ENCODE data around the gene PLD4.

PLD4 gene

DNA sequence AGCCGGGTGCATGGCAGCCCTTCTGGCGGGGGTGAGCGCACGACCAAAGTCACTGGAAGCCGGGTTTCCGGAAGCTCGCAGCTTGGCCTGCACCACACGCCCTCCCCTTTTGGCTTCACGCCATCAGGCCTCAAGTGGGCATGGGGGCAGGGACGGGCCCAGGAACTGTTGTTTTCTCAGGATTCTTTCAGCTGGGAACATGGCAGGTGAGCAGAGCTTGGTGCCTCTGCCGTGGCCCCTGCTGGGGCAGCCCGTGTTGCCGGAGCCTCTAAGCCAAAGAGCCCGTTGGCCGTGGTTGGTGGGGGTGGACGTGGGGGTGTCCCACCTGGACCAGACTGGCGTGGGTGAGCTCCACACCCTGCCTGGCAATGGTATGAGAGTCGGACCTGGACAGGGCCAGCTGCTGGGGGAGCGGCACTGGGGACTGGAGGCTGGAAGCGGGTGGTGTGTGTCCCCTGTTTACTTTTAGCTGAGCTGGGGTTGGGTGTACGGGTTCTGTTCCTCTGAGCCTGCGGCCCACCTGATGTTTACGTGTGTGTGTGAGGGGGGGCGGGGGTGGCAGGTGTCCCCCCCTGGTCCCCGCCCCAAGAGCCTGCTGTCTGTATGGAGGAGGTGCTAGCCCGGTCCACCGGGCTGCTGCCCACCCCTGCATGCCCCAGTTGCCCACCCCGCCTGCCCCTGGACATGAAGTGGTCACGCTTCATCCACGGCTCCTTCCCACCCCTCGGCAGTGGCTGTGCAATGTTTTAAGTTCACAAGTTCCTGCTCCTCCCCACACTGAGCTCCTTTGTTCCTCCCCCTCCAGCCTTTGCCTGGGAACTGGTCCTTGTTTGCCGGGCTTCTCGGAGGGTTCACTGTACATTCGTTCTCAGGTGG lies 28.7 kb upstream of the PLD4 start:
- CTCF ChIA-PET, result interaction anchor here (0.6 to 1.2 kb wide), 6 partner anchors 12 to 473 kb away, joined by 3 to 5 read pairs (median 3); no protein-coding TSS in a partner anchor
- POLR2A ChIA-PET, result no interaction called here
- TF ChIP-seq ARNT (IDR thresholded peaks at IDR 0.05) (no peak), FOXA1 (IDR thresholded peaks at IDR 0.05) (no peak), FOXK2 (IDR thresholded peaks at IDR 0.05) (no peak), PKNOX1 (IDR thresholded peaks at IDR 0.05) (no peak), ELF4 (IDR thresholded peaks at IDR 0.05) (no peak), CTBP1 (IDR thresholded peaks at IDR 0.05; ENCODE audit: borderline replicate concordance) (no peak), NFRKB (IDR thresholded peaks at IDR 0.05) (no peak), LEF1 (IDR thresholded peaks at IDR 0.05; ENCODE audit: borderline replicate concordance) (no peak), FOXM1 (IDR thresholded peaks at IDR 0.05; ENCODE audit: borderline replicate concordance) (no peak), L3MBTL2 (conservative IDR thresholded peaks at IDR 0.05) (no peak), SP1 (IDR thresholded peaks at IDR 0.05) (no peak), TARDBP (IDR thresholded peaks at IDR 0.05) (no peak), ZNF384 (IDR thresholded peaks at IDR 0.05) (no peak), HDGF (IDR thresholded peaks at IDR 0.05; ENCODE audit: borderline replicate concordance) (no peak), BHLHE40 (IDR thresholded peaks at IDR 0.05; ENCODE audit: borderline replicate concordance) (no peak), SUZ12 (IDR thresholded peaks at IDR 0.05) (no peak)
- no peak for DNase-seq (ENCODE audit: extremely low spot score)

GRCh38 chr14:104897330-104898194 lies 27.1 kb upstream of the PLD4 start:
- ChIA-PET CTCF (interaction anchor here (0.7 kb wide), 1 partner anchor 21 kb away, joined by 3 read pairs; no protein-coding TSS in a partner anchor), POLR2A (no interaction called here)
- no peak for TF ChIP-seq PKNOX1 (IDR thresholded peaks at IDR 0.05)
- no peak for TF ChIP-seq SP1 (IDR thresholded peaks at IDR 0.05)
- no peak for TF ChIP-seq ZNF384 (IDR thresholded peaks at IDR 0.05)
- TF ChIP-seq BHLHE40 (IDR thresholded peaks at IDR 0.05; ENCODE audit: borderline replicate concordance), result no peak
- no peak for TF ChIP-seq FOXK2 (IDR thresholded peaks at IDR 0.05)
- no peak for TF ChIP-seq SUZ12 (IDR thresholded peaks at IDR 0.05)
- TF ChIP-seq ARNT (IDR thresholded peaks at IDR 0.05), result no peak
- TF ChIP-seq FOXM1 (IDR thresholded peaks at IDR 0.05; ENCODE audit: borderline replicate concordance), result no peak
- TF ChIP-seq ELF4 (IDR thresholded peaks at IDR 0.05), result no peak
- no peak for TF ChIP-seq TARDBP (IDR thresholded peaks at IDR 0.05)
- no peak for TF ChIP-seq HDGF (IDR thresholded peaks at IDR 0.05; ENCODE audit: borderline replicate concordance)
- no peak for DNase-seq (ENCODE audit: extremely low spot score)

DNA sequence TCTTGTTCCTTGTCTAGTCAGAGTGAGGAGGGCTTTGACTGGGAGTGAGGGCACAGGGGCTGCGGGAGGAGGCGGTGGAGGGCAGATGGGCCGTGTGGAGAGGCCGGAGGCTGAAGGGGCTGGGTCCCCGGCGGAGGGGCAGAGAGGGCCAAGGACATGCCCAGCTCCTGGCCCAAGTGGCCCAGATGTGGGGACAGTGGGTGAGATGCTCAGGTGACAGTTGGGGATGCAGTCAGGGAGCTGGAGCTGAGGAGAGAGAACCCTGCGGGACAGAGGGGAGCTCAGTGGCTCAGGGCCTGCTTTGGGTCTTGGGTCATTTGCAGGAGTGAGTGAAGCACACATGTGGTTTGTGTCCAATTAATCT lies 26.5 kb upstream of the PLD4 start:
- CTCF ChIA-PET, result no interaction called here
- POLR2A ChIA-PET, result no interaction called here
- TF ChIP-seq PKNOX1 (IDR thresholded peaks at IDR 0.05) (no peak), SUZ12 (IDR thresholded peaks at IDR 0.05) (no peak), ELF4 (IDR thresholded peaks at IDR 0.05) (no peak), FOXA1 (IDR thresholded peaks at IDR 0.05) (no peak), LEF1 (IDR thresholded peaks at IDR 0.05; ENCODE audit: borderline replicate concordance) (no peak), SP1 (IDR thresholded peaks at IDR 0.05) (no peak), HDGF (IDR thresholded peaks at IDR 0.05; ENCODE audit: borderline replicate concordance) (no peak), CTBP1 (IDR thresholded peaks at IDR 0.05; ENCODE audit: borderline replicate concordance) (no peak), ARNT (IDR thresholded peaks at IDR 0.05) (no peak)
- no peak for DNase-seq (ENCODE audit: extremely low spot score)

DNA sequence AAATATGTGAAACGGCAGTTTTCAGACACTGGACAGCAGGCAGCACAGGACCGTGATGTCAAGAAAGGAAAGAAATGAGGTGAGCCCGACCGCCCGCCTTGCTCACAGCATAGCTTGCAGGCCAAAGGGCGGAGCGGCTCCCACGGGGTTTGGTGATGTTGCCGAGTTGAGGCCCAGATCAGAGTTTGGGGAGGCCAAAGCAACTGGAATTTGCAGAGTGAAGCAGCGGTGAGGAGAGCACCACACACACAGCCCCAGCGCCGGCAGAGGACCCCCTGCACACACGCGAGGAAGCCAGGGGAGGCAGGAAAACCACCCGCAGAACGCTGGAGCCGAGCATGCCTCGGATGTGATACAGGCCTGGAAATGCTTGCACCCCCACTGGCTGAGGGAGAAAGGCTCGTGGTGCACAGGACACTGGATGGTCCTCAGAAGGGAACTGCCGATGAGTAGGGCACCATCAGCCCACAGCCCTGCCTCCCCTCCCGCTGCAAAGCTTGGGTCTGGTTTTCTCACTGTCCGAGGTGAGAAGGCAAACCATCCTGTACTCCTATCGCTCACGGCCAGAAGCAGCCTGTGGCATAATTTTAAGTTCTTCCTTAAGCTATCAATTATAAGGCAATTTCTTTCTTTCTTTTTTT lies 25.7 kb upstream of the PLD4 start:
- ChIA-PET POLR2A (no interaction called here), CTCF (interaction anchor here (1.2 kb wide), 1 partner anchor 10 kb away, joined by 3 read pairs; no protein-coding TSS in a partner anchor)
- no peak for DNase-seq (ENCODE audit: extremely low spot score)
- TF ChIP-seq NFRKB (IDR thresholded peaks at IDR 0.05) (no peak), SUZ12 (IDR thresholded peaks at IDR 0.05) (no peak), CTBP1 (IDR thresholded peaks at IDR 0.05; ENCODE audit: borderline replicate concordance) (no peak), HDGF (IDR thresholded peaks at IDR 0.05; ENCODE audit: borderline replicate concordance) (no peak), PKNOX1 (IDR thresholded peaks at IDR 0.05) (no peak), LEF1 (IDR thresholded peaks at IDR 0.05; ENCODE audit: borderline replicate concordance) (no peak), SP1 (IDR thresholded peaks at IDR 0.05) (no peak), ARNT (IDR thresholded peaks at IDR 0.05) (no peak), ZNF384 (IDR thresholded peaks at IDR 0.05) (no peak), BHLHE40 (IDR thresholded peaks at IDR 0.05; ENCODE audit: borderline replicate concordance) (no peak), L3MBTL2 (conservative IDR thresholded peaks at IDR 0.05) (no peak), TARDBP (IDR thresholded peaks at IDR 0.05) (no peak), FOXK2 (IDR thresholded peaks at IDR 0.05) (no peak), FOXA1 (IDR thresholded peaks at IDR 0.05) (no peak), ELF4 (IDR thresholded peaks at IDR 0.05) (no peak), FOXM1 (IDR thresholded peaks at IDR 0.05; ENCODE audit: borderline replicate concordance) (no peak)
